ENCODE measurements around the gene FBXO39.
A peak's percentile ranks its signal among the peaks of the same experiment; 100 is the strongest.
"Not testable (repeated sequence)": the region's sequence is repeated elsewhere in the genome, so short reads cannot be mapped to it uniquely, and the experiment has no call there.

Gene FBXO39

DNA sequence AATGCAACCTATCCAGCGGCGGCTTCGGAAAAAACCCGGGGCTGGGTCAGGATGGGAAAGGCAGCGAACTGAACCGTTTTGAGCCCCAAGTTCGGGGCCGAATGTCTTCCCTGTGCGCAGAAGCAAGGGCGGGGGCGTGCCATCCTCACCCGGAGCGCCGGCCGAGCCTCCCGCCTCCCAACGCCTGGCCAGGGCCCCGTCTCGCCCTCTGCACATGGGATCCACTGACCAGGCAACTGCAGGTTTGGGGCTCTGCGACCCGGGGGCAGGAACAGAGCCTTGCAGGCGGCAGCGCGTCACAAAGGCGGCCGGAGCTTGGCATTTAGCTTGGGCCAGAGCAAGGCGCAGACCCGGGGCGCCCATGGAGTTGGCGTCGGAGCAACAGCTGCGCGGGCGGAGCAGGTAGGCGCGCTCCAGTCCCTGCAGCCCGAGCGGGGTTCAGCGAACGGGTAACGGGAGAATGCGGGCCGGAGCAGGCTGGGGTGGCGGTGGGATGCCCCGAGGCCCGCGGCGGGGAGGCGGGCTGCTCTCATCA, at the start of gene FBXO39:
TSS of gene FBXO39 (plus strand) at position 345 of the 535 bp plus-strand sequence. CDS start 3,654 bp downstream, outside the sequence.
- DNase-seq: no peak

- DNase-seq: no peak
Measured at GRCh38 chr17:6729531-6729930, 46.5 kb upstream of the FBXO39 start.

DNA sequence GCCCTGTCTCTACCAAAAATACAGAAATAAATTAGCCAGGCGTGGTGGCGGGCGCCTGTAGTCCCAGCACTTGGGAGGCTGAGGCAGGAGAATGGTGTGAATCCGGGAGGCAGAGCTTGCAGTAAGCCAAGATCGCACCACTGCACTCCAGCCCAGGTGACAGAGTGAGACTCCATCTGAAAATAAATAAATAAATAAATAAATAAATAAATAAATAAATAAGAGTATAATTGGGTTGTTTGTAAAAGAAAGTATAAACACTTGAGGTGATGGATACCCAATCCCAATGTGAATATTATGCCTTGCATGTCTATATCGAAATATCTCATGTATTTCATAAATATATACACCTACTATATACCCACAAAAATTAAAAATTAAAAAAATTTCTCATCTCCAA, 29.4 kb upstream of the FBXO39 start:
- DNase-seq: not testable (repeated sequence)

DNA sequence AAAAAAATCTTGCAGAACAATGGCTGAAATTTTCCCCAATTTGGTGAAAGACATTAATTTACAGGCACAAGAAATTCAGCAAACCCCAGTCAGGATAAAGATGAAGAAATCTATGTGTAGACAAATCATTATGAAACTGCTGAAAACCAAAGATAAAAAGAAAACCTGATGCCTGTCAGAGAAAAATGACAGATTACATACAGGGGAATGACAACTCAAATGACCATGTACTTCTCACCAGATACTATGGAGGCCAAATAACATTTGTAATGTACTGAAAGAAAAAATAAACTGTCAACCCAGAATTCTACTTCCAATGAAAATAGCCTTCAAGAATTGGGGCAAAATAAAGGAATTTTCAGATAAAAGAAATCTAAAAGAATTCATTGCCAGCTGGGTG, 27.4 kb upstream of the FBXO39 start:
- DNase-seq: no peak

DNA sequence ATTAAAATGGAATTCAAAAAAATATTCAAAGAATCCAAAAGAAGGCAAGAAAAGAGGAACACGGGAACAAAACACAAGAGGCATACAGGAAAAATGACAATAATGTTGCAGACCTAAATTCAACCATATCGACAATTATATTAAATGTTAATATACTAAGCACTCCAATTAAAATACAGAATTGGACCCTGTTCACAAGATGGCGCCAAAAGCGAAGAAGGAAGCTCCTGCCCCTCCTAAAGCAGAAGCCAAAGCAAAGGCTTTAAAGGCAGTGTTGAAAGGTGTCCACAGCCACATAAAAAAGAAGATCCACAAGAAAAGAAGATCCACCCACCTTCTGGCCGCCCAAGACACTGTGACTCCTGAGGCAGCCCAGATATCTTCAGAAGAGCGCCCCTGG, 26.5 kb upstream of the FBXO39 start:
- no peak for DNase-seq

DNA sequence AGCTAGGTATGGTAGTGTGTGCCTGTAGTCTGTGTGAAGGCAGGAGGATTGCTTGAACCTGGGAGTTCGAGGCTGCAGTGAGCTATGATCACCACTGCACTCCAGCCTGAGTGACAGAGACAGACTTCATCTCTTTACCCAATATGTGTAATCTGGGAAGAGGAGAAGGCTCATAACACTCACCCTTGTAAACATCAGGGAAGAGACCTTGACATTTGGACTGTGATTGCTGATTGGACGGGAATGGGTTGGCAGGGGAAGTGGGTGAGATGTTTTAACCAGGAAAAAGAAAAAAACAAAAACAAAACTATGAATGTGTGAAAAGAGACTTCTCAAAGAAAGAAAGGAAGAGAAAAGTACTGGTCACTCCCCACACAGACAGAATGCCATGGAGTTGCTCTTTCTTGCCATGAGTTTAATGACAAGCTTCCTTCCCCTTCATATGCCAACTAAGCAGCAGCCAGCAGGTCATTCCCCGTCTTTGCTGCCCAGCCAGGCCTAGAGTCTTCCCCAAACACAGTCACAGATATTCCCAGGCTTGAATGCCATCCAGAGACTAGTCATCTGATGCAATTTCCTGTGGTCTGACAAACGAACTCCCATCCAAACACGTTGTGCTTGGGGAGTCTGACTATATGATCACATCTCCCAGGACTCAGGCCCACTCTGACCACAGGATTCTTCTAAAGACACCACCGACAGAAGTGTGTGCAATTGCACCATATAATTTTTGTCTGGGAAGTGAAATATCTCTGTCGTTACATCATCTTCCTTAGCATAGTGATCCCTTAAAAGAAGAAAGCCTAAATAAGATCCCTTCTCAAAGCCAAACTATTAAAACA, 23.7 kb upstream of the FBXO39 start:
- no peak for DNase-seq

DNA sequence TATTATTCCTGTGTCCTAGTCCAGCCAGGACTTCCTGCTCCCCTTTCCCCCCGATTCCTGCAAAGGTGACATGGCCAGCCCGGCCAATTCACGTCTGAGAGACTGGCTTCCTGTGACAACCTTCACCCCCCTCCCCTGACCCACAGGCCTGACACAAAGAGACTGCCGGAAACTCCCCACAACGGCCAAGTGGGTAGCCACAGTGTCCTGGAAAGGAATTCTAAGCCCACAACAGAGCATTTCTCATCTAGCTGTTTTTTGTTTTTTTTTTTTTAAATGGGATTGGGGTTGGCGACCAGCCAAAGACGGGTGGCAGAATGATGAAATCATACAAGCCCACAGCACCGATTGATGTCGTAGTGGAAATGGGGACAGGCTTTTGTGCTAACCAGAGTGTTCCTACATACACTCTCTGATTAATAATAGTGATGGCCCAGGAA, 23.0 kb upstream of the FBXO39 start:
- peak; percentile 46 for DNase-seq

DNA sequence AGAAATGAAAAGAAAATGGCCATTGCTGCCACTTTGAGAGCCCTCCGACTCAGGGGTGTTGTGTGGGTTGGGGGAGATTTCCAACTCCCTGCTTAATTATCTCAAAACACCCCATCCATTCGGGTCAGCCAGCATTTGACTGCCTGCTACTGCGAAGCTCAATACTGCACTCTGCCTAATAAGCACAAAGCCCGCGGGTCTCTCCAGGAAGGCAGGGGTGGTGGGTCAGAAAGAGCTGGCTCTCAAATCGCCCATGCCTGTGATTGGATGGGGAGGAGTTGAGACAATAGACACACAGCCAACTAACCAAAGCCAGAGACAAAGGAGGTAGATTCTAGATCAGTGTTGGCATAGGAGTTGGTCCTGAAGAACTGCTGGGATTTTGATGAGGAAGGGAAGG, 22.5 kb upstream of the FBXO39 start:
- DNase-seq: no peak

GRCh38 chr17:6755281-6755680, 20.7 kb upstream of the FBXO39 start:
- DNase-seq: no peak

DNA sequence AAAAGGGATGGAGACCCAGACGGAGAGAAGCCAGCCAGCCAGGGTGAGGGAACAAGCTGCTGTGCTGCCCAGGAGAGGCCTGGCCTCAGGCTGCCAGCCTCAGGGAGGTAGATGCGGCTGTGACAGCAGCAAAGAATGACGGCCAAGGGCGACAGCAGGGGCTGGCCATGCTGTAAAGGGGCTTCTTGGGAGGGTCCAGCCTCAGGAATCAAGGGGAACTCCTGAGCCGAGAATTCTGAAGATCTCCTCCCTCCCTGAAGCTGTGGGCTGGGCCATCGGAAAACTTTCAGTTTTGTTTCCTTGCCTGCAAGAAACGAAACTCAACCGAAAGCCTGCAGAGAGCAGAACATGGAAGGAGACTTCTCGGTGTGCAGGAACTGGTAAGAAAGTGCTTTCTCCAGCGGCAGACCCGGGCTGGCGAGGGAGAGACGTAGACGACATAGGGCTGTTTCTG, 20.3 kb upstream of the FBXO39 start, which contains the start of gene XAF1:
TSS of gene XAF1 (plus strand) at position 316 of the 454 bp plus-strand sequence. CDS start at position 349, 33 bp downstream.
- peak; percentile 56 for DNase-seq

GRCh38 chr17:6756425-6757031, 19.5 kb upstream of the FBXO39 start:
- no peak for DNase-seq

DNA sequence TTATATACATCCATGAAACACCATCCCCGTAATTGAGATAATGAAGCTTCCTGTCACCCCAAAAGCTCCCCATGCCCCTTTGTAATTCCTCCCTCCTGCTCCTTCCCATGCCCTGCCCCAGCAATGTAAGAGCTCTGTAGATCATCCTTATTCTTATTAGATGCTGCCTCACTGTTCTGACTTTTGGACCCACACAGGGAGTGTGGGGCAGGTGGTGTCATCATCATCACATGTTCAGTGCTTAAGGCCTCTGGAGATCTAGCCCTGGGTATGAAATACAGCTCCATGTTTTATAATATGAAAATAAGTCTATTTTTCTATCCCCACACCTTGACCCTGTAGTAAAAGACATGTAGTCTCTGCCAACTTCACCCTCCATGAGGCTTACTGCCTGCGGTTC, 18.3 kb upstream of the FBXO39 start:
- DNase-seq: no peak

DNA sequence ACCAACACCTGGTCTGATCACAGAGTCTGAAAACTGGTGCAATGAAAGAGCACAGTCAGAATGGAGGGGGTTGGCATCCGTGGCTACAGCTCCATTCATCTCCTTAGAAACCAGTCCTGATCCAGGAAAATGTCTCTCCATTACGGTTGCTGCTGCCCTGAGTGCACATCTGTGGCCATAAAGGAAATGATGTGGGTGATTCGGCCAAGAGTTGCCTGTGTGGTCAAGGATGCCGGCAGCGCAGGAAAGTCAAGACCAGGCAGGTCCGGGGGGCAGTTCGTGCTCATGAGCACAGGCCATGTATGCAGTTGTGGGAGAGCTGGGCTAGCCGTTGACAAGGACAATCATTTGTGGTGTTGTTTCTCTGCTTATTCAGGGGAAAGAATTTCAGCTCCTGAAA, 14.2 kb upstream of the FBXO39 start:
- no peak for DNase-seq

- no peak for DNase-seq
Measured at GRCh38 chr17:6768447-6768846, 7.6 kb upstream of the FBXO39 start.

DNA sequence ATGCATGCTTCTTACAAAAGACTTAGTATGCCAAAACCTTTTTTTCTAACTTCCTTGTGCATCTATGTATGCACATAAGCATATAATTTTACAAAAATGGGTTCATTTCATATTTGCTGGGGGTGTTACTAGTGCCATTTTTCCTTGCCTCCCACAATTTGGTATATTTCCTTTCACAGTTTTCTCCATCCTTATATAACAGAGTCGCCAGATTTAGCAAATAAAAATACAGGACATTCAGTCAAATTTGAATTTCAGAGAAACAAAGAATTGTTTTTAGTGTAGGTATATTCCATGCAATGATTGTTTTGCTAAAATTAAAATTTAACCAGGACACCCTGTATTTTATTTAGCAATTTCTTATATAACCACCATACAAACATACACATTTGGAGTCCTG, 4.0 kb upstream of the FBXO39 start:
- no peak for DNase-seq

GRCh38 chr17:6774906-6775305, 1.1 kb upstream of the FBXO39 start:
- DNase-seq: not testable (repeated sequence)

GRCh38 chr17:6779411-6779810, 3.4 kb downstream of the FBXO39 start:
- no peak for DNase-seq

DNA sequence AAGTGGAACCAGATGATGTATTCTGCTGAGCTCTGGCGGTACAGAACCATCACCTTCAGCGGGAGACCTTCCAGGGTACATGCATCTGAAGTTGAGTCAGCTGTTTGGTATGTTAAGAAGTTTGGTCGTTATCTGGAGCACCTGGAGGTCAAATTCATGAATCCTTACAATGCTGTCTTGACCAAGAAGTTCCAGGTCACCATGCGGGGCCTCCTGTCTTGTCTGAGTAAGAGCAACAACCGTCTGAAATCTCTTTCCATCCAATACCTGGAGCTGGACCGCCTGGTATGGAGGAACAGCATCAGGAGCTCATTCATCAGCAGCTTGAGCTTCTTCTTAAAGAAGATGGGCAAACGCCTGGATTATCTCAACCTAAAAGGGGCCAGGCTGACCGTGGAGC, 4.0 kb downstream of the FBXO39 start:
- no peak for DNase-seq

DNA sequence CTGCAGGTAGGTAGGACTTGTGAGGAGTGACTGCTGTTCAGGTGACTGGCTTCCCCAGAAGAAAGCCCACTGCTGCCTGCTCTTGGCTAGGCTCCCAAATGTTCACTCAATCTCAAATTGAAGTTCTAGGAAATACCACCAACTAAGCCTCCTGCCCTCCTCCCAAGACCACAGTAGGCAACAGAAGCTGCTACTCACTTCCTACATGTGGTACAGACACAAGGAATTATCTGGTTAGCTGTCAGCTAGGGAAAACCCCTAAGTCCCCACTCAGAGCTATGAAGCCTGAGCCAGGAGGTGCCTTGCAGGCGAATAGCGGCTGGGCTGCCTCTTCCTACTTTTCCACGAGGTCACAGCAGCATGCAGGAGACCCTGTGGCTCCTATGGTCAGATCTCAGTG, 4.9 kb downstream of the FBXO39 start:
- no peak for DNase-seq

DNA sequence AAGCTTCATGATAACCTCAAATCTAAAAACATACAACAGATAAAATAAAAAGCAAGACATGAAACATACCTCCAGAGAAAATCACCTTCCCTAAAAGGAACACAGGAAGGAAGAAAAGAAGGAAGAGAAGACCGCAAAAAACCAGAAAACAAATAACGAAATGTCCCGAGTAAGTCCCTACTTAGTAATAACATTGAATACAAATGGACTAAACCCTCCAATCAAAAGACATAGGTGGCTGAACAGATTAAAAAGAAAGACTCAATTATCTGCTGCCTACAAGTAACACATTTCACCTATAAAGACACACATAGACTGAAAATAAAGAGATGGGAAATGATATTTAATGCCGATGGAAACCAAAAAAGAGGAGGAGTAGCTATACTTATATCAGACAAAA, 6.2 kb downstream of the FBXO39 start:
- no peak for DNase-seq

DNA sequence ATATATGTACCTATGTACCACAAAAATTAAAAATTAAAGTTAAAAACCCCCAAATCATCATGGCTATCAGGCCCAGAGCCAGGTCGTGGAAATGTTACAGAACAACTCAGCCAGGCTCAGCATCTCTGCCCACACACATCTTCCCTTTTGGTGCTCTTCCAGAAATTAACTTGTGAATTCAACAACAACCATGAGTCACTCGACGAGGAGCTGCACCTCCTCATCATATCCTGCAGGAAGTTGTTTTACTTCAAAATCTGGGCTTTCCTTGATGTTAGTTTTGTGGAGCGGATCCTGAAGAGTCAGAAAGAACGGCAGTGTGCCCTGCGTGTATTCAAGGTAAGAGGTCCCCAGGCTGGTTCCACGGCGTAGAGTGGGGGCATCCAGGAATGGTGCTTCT, 10.6 kb downstream of the FBXO39 start:
- no peak for DNase-seq

DNA sequence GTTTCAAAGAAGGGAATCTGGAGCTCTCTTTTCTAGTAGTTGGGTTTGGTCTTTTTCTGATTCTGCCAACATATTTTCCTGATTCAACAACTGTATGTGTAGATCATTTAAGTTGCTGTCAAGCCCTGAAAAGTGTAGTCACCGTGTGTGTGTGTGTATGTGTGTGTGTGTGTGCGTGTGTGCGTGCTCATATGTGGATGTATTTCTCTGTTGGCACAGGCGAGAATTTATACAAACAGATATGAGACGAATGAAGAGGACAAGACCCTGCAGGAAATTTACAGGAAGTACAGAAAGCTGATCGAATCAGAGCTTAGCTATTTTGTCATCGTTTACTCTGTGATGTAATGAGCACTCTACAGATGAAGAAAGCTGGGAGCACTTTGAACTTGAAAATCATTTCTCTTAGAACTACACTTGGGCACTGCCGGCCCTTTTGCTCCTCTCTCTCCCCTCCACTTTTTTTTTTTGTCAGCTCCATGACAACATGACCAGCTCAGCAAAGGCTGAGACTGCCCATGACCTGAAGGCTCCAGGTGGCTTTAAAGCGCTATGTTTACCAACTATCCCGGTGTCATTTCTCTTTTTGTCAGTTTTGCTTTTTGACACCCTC, 11.2 kb downstream of the FBXO39 start:
- no peak for DNase-seq

DNA sequence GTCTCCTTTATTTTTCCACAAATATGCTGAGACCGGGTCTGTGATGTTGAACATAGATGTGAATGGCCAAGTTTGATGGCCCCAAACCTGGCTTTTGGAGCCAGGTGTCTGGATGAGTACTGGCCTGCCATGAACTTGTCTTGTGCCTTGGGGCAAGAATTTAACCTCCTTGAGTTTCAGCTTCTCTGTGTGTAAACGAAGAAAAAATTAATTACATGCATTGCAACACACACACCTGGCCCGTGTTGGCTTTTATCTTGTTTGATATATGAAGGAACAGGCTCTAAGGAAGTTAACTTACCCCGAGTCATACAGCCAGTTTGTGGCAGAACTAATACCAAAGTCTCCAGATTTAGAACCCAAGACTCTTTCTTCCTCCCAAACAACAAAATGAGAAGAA, 13.1 kb downstream of the FBXO39 start:
- no peak for DNase-seq
